GM18511 (cell line): ENCODE measurements around the gene SLC35B2.

Experiments
- ATAC-seq: cut with Tn5 transposase; IDR thresholded peaks from one replicate; pipeline ENCODE4 v1.9.1; 2021; ENCODE audit warnings: mild to moderate bottlenecking, moderate library complexity; ENCODE audit not compliant: unreplicated experiment

The SLC35B2 gene

DNA sequence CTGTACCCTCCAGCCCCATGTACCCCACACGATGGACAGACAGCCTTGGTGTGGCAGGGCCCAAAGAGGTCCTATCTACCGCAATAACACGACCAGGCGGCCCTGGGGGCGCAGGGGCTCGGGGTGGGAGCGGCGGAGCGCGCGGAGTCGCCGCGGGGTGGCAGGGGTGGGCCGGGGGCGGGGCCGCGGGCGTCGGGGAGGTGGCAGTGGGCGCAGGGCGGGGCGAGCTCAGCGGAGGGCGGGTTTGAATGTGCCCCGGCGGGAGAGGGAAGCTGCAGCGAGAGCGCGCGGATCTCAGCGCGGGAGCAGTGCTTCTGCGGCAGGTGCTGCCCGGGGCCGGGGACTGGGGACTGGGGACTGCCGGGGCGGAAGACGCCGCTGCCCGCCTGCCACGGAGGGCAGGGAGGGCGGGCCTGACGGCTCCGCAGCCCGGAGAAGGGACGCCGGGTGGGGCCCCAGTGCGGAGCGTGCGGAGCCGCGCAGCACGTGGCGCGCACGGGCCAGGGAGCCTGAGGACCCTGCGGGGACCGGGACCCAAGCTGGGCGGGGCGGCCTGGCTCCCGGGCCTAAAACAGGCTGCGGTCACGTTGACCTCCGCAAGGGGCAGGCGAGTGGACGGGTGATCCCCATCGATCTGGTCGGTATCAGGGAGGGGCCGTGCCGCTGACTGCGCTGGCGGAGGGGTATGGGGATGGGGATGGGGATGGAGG, 33.9 kb downstream of the SLC35B2 start, which contains the start of gene SLC29A1:
Gene SLC29A1 (plus strand): TSS at position 277 of the 710 bp plus-strand sequence. CDS start 3,719 bp downstream, outside the sequence.
- peak; percentile 44 for ATAC-seq

DNA sequence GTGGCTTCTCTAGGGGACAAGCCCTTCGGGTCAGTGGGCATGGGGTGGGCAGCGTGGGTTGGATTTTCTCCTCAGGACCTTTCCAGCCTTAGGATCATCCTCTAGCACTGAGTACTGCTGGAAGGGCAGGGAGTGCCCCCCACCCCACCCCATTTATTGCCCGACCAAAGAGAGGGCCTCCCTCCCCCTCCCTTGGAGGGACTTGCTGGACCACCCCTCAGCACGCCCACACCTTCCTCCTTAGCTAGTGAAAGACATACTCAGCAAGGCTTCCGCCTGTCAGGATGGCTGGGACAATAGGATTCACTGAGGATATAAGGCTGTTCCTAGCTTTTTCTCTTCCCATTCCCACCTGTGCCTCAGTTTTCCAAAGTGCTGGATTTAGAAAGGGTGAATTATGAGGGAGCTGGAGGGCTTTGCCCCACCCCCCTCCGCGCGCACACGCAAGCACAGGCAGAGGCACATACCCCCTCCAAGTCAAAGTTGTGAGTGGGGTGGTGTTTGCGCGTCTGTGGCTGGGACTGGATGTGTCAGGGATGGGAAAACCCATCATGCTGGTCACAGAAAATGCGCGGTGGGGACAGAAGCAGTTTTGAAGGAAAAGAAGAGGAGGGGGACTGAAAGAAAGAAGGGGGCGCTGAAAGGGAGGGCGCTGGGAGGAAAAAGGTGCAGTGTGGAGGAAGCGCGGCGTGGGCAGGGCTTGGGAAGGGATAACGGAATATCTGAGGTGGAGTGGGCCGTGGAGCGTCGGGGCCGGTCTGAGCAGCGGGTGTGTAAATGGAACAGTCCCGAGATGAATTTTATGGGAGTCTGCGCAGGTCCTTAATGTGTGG, 34.6 kb downstream of the SLC35B2 start:
- ATAC-seq: no peak

DNA sequence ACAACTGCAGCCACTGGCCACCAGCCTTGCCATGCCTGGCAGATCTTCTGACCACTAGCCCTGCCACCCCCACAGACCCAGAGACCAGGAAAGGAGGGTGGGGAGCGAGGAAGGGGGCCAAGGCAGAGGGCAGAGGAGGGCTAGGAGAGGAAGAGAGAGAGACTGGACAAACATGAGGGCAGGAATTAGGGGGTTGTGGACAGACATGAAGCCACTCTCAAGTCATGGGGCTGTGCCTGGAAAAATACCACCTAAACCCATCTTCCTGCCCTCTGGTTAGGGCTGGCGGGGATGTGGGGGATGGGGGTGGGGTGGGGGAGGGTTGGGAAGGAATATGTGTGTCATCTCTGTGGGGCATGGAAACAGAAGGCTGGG, 35.4 kb downstream of the SLC35B2 start:
- no peak for ATAC-seq

DNA sequence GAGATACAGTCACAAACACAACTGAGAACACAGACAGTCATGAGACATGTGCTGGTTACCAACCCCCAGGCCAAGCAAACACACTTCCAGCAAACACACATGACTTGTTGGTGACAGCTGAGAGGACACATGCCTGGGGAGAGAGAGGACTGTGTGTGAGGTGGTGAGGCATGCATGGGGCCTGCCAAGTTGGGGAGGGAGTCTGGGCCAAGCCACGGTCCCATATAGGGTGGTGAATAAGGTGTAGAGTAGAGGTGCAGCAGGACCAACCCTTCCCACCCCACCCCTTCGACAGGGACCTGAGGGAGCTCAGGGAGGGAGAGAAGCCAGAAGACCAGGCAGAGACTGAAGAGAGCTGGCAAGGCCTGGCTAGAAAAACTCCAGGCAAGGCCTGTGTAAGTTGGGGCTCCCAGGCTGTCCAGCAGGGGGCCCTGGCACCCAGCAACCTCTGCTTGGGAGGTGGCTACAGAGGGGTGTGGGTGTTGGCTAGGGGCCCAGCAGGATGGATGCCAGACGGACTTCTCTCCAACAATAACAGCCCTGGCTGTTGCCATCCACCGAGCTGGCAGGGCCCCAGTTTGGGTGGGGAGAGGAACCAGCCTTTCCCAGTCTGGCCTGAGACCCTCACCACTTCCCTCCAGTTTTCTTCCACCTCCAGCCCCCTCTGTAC, 35.9 kb downstream of the SLC35B2 start:
- ATAC-seq: peak; percentile 61

DNA sequence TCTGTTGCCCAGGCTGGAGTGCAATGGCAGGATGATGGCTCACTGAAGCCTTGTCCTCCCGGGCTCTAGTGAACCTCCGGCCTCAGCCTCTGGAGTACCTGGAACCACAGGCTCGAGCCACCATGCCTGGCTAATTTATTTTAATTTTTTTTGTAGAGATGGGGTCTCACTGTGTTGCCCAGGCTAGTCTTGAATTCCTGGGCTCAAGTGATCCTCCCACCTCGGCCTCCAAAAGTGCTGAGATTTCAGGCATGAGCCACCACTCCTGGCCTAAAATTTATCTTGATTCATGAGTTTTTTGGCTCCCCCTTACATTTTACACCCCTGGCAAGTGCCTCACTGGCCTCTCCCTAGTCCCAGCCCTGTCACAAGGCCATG, 36.4 kb downstream of the SLC35B2 start:
- ATAC-seq: no peak

DNA sequence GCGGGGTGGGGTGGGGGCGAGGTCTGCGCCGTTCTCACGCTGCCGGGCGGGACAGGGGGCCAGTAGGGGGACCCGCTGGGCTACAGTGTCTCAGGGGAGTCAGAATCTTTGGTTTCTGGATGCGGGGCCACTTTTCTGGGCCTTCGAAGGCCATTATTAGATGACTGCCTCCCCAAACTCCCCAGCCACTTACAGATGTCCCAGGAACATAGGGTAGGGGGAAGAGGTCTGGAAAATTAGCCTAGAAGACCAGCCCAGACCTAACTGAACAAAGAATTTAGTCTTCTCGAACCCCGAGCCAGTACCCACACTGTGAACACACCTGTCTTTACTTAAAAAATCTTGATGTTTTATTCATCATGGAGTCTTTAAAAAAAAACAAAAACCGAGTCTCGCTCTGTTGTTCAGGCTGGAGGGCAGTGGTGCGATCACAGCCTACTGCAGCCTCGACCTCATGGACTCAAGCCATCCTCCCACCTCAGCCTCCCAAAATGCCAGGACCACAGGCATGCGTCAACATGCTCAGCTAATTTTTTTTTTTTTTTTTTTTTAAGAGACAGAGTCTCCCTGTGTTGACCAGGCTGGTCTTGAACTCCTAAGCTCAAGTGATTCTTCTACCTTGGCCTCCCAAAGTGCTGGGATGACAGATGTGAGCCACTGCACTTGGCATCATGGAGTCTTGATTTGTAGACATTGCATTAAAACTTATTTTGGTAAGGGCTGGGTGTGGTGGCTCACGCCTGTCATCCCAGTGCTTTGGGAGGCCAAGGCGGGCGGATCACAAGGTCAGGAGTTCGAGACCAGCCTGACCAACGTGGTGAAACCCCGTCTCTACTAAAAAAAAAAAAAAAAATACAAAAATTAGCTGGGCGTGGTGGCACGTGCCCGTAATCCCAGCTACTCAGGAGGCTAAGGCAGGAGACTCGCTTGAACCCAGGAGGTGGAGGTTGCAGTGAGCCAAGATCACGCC, 37.2 kb downstream of the SLC35B2 start:
- ATAC-seq: no peak

DNA sequence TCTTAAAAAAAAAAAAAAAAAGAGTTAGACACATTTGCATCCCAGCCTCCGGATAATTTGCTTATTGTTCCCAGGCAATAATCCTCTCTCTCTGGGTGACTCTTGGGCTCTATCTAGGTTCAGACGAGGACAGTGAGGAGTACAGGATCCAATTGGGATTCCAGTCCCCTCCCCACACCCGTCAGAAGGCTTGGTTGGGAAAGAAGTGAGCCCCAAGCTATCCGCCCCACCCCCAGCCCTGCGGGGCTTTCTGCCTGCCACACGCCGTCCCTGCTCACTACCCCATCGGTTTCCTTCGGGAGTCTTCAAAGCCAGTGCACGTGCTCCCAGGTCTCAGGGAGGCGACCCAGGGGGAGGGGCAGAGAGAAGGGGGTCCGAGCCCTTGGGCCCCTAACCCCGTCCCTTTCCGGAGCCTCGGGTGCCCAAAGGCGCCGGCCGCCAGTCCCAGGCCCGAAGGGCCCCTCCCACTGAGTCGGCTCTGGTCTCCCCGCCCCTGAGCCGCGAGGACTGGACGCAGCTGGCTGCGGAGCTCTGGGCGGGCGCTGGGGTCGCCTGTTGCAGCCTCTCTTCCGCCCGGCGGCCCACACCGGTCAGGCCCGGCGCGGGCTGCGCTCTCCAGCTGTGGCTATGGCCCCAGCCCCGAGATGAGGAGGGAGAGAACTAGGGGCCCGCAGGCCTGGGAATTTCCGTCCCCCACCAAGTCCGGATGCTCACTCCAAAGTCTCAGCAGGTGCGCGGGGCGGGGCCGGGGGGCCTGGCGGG, 38.1 kb downstream of the SLC35B2 start:
- ATAC-seq: peak; percentile 49

DNA sequence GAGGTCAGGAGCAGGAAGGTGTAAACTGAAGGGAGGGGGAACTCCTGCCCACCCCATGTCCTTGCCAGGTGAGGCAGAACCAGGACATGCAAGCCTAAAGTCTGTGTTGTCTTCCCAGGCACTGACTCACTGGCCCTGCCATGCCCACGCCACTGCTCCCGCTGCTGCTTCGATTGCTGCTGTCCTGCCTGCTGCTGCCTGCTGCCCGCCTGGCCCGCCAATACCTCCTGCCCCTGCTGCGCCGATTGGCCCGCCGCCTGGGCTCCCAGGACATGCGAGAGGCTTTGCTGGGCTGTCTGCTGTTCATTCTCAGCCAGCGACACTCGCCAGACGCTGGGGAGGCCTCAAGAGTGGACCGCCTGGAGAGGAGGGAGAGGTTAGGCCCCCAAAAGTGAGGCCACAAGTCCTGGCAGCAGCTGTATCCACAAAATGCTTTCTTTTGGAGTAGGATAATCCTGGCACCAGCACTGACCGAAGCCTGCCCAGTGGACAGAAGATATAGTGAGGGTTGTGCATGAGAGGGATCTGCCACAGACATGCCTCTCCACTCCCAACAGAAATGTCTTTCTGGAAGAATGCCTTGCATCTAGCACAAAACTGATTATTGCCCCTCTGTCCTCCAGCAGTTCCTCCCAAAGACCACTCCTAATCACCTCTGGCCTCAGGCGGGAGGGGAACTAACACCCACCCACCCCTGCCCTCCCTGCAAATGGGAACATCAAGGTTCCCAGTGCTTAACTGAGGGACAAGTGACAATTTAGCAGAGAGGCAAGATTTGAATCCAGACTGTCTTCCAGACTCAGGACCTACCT, 39.8 kb downstream of the SLC35B2 start:
- ATAC-seq: no peak

DNA sequence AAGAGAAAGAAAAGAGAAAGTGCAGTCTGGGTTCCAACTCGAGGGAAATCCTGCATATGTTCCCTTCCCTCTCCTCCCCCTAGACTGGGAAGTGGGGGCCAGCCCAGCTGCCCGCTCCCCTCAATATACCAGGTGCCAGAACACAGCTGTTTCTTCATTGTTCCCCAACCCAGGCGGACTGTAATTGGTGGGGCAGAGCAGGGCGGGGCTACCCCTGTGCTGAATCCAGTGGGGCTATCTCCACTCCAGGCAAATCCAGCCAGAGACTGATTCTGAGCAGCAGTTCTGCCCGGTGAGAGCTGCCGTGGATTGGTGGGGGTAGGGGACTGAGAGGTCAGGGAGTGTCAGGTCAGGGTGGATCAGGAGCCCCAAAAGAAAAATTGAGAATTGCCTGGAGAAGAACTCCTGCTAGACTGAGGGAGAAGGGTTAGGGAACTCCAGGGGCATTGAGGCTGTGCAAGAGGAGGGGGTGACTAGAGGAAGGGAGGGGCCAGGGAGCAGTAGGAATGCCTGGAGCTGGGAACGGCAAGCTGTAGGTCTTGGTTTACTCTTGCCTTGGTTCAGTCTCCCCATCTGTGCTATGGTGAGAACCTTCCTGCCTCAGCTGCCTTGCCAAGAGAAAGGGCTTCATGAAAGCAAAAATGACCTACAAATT, 40.5 kb downstream of the SLC35B2 start, which contains the start of gene MYMX:
Gene MYMX (plus strand): TSS at position 250 of the 655 bp plus-strand sequence. CDS start 546 bp downstream, outside the sequence.
- ATAC-seq: no peak

DNA sequence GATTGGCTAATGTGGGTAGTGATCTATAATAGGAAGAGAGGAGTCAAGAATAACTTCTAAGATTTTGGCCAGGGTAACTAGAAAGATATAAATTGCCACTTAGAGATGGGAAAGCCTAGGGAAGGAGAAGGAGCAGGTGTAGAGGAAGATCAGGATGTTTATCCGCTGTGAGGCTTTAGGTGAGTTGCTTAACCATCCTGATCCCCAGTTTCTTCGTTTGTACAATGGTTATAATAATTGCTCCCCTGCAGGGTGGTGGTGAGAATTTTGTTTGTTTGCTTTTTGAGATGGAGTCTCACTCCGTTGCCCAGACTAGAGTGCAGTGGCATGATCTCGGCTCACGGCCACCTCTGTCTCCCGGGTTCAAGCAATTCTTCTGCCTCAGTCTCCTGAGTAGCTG, 43.0 kb downstream of the SLC35B2 start:
- ATAC-seq: no peak

DNA sequence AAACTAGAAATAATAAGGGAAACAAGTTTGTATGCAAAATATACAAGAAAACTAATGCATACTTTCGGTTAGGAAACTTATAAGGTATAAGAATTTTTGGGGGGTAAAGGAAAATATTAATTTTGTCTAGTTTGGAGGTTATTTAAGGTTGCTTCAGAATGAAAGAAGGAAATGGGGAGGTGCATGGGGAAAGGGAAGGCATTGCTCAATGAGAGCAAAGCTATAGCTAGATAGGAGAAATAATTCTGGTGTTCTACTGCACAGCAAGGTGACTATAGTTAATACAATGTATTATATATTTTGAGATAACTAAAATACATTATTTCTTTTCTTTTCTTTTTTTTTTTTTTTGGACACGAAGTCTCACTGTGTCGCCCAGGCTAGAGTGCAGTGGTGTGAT, 46.0 kb downstream of the SLC35B2 start:
- no peak for ATAC-seq

DNA sequence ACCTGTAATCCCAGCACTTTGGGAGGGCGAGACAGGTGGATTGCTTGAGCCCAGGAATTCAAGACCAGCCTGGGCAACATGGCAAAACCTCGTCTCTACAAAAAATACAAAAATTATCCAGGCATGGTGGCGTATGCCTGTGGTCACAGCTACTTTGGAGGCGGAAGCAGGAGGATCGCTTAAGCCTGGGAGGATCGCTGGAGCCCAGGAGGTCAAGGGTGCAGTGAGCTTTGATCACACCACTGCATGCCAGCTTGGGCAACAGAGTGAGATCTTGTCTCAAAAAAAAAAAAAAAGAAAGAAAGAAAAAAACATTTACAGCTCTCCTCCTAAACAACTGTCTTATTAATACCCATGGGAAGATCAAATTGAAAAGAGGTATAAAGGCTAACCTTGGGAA, 49.4 kb downstream of the SLC35B2 start:
- no peak for ATAC-seq
